Muscle of back (tissue), 13 donors: ENCODE measurements around the gene RPL27A. TPM values are rescaled to one million over a fixed set of nuclear protein-coding genes. Genes with fewer than 3 reads are reported as not detected.
A peak's percentile ranks its signal among the peaks of the same experiment; 100 is the strongest.
"Not testable (repeated sequence)": the region's sequence is repeated elsewhere in the genome, so short reads cannot be mapped to it uniquely, and the experiment has no call there.

Experiments
- DNase-seq, 3 donors: peaks; one replicate each; pipeline versions ENCODE4 v3.0.0 to v3.0.0-alpha.2; 2013
- long read RNA-seq, 9 donors: transcript quantifications; one replicate each; lab custom pipeline, GENCODE V29; 2026
- polyA plus RNA-seq, 10 donors: library from polyadenylated mRNA; unstranded; fragments of 120-200 nt; gene quantifications; one replicate each; pipeline ENCODE4 v1.2.1, GENCODE V29; 2013; ENCODE audit not compliant: insufficient read length in 10 of 10

The RPL27A gene
- 1,000 to 10,000 TPM; 2,844 to 3,856 (median 3,310) TPM for polyA plus RNA-seq
- long read RNA-seq, donor 1, full-length matches to known transcripts, result 2,432 of 2,628 reads
- long read RNA-seq, donor 1, partial matches to known transcripts, result 92 of 2,628 reads
- long read RNA-seq, donor 1, other reads (novel, unspliced or antisense), result 104 of 2,628 reads
- long read RNA-seq, donor 2, full-length matches to known transcripts, result 2,132 of 2,342 reads
- long read RNA-seq, donor 2, partial matches to known transcripts, result 90 of 2,342 reads
- long read RNA-seq, donor 2, other reads (novel, unspliced or antisense), result 120 of 2,342 reads
- long read RNA-seq, donor 3, full-length matches to known transcripts, result 8 of 8 reads
- long read RNA-seq, donor 3, partial matches to known transcripts, result 0 of 8 reads
- long read RNA-seq, donor 3, other reads (novel, unspliced or antisense), result 0 of 8 reads
- long read RNA-seq, donor 4, full-length matches to known transcripts, result 1,348 of 1,495 reads
- long read RNA-seq, donor 4, partial matches to known transcripts, result 80 of 1,495 reads
- long read RNA-seq, donor 4, other reads (novel, unspliced or antisense), result 67 of 1,495 reads
- long read RNA-seq, donor 5, full-length matches to known transcripts, result 3,015 of 3,348 reads
- long read RNA-seq, donor 5, partial matches to known transcripts, result 165 of 3,348 reads
- long read RNA-seq, donor 5, other reads (novel, unspliced or antisense), result 168 of 3,348 reads
- long read RNA-seq, donor 6, full-length matches to known transcripts, result 1,925 of 2,152 reads
- long read RNA-seq, donor 6, partial matches to known transcripts, result 112 of 2,152 reads
- long read RNA-seq, donor 6, other reads (novel, unspliced or antisense), result 115 of 2,152 reads
- long read RNA-seq, donor 7, full-length matches to known transcripts, result 1,227 of 1,313 reads
- long read RNA-seq, donor 7, partial matches to known transcripts, result 53 of 1,313 reads
- long read RNA-seq, donor 7, other reads (novel, unspliced or antisense), result 33 of 1,313 reads
- long read RNA-seq, donor 8, full-length matches to known transcripts, result 1,551 of 1,732 reads
- long read RNA-seq, donor 8, partial matches to known transcripts, result 104 of 1,732 reads
- long read RNA-seq, donor 8, other reads (novel, unspliced or antisense), result 77 of 1,732 reads
- long read RNA-seq, donor 9, full-length matches to known transcripts, result 275 of 280 reads
- long read RNA-seq, donor 9, partial matches to known transcripts, result 0 of 280 reads
- long read RNA-seq, donor 9, other reads (novel, unspliced or antisense), result 5 of 280 reads

DNA sequence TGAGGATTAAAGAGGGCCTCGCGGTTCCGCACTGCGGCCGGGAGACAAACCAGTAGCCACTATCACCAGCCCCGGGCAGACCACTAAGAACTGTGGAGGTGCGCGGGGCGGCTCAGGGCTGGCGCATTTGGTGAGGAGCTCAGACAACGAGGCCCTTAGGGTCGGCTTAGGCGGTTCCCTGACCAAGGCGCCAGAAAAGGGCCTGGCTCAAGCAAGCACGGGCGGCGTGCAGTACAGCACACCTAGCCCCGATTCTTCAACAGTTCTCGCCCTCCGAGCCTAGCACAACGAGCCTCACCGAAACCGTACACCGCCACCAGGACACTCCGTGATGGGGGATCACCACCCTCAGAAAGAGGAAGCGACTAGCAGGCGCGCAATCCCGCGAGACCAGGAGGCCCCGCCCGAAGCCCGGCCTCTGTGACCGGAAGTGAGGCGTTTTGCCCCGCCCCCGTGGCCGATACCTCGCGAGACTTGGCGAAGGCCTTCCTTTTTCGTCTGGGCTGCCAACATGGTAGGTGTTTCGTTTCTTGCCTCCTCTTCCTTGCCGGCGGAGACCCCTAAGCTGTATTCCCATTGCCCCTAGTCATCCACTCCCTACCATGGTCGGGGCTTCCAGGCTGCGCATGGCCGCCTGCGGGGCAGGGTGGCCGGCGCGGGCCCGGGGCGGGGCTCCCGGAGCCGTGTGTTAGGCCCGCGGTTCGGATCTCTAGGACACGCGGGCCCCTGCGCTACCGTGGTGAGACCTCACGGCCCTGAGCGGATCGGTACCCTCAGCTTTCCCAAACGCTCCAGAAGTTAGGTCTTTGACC lies at the start of gene RPL27A, which contains the start of gene TRIM66:
Gene RPL27A, plus strand, starts transcription at position 490 of the 812 bp plus-strand sequence. Its CDS starts 22 bp downstream, at position 512.
Gene TRIM66, minus strand, starts transcription at position 363 of the 812 bp plus-strand sequence. CDS start 10,391 bp downstream, outside the sequence.
- peak; percentile 97 to 99 (median 97) for DNase-seq

GRCh38 chr11:8634498-8634897 lies 48.1 kb upstream of the RPL27A start:
- DNase-seq, result no peak

DNA sequence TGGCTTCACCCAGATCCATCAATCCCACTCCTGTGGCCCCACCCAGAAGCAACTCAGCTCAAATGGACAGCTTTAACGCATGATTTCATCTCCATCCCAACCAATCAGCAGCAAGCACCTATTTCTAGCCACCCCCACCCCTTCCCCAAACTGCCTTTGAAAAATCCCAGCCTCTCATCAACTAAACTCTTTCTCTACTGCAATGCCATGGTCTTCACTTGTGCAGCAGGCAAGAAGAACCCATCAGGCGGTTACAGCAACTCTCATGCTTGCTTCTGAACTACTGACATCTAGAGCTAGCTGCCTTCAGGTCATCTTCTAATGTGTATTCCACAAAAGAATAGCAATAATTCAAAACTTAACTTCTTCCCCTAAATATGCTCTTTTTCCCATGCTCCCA lies 46.5 kb upstream of the RPL27A start:
- no peak for DNase-seq

- no peak for DNase-seq
These were observed 44.3 kb upstream of the RPL27A start for GRCh38 chr11:8638300-8638699.

DNA sequence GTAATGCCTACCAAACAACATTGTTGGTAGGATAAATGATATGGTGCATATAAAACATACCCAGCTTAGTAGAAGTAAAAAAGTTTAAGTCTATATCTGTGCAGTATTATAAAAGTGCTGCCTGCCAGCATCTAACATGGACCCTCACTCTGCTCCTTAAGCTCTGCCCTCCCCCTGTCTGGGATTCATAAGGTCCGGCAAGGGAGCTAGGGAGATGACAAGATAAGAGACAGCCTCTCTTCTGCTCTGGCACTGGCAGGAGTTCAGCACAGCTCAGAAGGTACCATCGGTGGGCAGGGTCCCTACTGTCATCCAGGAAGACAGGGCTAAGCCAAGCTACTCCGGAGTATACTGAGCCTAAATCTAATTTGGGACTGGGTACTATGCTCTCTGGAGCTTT lies 42.9 kb upstream of the RPL27A start:
- no peak for DNase-seq

DNA sequence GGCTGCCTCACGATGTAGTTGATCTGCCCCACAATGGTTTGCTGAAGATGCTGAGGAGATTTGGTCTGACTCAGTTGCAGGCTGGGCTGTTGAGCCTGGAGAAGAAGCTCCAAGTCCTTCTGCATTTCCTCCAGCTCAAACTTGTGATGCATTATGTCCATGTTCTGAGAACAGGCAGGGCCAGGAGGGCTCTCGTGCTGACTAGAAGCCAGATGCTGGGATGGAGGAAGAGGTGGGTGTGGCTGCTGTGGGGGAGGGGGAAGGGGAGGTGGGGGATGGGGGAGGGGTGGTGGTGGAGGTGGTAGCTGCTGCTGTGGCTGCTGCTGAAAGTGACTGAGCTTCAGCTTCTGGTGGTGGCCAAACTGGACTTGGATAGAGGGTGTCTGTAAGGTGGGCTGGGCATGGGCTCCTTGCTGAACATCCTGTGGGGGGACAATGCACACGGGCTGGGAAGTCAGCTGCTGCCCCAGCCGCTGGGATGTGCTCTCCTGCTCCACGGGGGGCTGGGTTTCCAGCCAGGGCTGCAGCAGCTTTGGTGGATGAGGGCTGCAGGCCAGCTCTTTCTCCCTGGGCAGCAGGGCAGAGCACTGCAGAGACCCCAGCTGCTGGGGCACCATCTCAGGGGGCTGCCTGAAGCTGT lies 42.2 kb upstream of the RPL27A start:
- no peak for DNase-seq

DNA sequence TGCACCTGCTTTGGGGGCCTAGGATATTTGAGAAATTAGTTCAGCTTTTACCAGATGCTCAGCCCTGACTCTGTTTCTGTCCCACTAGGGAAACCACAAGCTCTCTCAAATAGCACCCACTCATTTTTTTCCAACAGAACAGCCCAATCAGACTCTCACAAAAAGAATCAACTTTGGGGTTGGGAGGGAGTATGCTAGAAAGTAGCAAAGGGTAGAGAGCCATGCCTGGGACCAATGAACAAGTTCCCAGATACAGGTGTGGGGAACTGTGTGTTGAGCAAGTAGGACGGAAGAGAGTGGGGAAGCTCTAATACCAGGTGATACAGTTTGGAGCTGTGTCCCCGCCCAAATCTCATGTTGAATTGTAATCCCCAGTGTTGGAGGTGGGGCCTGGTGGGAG lies 41.3 kb upstream of the RPL27A start:
- no peak for DNase-seq

DNA sequence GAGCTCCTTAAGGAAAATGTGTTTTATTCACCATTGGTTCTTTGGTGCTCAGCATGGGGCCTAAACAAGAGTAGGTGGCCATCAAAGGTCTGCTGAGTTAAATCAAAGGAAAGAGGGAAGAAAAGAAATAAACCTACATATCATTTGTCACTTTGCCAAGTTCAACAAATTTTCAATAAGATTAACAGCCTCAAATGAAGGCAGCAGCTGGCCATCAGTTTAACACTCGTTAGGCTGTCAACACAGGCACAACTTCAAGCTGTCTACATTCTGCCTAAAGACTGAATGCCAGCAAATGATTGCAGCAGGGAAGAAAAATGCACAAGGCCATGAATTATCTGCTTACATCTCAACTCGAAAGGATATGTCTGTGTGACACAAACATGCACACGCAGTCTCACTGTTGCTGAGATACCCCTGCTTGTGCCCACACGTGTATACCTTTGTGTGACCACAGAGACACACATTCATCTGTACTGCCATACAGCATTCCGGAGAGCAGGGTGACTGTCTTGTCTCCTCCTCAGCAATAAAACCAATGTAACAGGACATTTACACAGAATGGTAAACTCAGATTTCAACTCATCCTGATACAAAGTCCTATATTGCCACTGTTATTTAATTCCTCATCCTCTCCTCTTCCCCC lies 40.3 kb upstream of the RPL27A start:
- no peak for DNase-seq

GRCh38 chr11:8646873-8647272 lies 35.7 kb upstream of the RPL27A start:
- no peak for DNase-seq

DNA sequence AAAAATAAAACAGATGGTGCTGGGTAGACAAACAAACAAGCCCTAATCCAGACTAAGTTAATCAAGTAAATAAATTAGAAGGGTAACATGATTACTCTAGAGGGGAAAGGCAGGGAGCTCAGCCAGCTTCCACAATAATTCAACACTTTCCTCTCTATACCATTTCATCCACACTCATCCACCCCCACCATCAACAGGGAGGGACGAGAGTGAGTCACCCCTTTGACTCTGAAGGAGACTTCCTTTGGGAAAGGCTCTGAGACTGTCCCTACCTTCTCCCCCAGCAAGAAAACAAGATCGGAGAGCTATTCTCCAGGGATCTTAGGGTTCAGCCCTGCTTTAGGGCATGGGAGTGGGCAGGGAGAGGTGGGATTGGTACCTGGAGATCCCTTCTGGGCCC lies 33.2 kb upstream of the RPL27A start:
- DNase-seq, result no peak

DNA sequence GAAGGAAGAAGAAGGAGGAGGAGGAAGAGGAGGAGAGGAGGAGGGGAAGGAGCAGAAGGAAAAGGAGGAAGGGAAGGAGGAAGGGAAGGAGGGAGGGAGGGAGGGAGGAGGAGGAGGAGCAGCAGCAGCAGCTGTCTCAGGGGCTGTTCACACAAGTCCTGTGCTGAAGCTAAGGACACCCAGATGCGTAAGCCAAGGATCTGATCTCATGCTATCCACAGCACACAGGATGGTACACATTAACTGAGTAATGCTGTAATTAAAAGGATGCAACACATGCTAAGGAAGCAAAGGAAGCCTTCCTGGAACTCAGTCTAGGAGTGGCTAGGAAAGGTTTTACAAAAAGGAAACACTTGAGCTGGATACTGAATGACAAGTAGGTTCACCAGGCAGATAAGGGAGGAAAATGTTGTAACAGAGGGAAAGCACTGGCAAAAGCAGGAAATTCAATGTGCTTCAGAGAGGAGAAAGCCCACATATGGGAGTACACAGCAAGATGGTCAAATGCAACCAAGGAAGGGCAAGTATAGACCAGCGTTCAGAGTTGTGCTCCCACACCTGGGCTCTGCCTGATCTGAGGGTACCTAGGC lies 32.1 kb upstream of the RPL27A start:
- no peak for DNase-seq

DNA sequence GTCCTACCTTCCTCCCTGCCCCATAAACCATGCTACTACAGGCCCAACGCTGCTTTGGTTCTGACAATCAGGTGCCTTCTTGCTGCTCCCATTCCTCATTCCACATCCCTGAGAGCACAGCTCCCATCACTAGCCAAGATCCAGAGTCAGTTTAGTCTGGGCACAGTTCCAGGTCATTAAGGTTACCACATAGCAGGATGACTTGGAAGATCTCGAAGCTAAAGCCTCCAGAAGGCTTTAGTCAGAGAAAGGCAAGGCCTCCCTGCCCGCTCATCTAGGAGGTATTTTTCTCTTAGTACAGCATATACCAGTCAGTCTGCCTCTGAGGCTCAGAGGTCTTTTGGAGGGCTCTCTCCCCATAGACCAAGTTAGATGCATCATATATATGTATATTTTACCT lies 30.5 kb upstream of the RPL27A start:
- DNase-seq, result peak in 1 of 3 donors; percentile 94

DNA sequence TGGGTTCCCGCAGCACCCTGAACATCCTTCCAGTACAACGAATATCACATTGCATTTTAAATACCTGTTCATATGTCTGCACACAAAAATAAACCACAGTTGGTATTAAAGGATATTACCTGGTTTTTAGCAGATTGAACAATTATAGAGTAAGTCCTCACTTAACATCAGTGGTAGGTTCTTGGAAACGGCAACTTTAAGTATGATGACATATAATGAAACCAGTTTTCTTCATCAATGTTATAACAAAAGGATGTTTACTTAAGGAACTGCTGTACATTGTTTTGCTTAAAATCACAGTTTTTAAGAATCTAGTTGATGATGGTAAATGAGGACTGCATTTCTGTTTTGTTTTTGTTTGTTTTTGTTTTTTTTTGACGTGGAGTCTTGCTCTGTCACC lies 28.1 kb upstream of the RPL27A start:
- no peak for DNase-seq

DNA sequence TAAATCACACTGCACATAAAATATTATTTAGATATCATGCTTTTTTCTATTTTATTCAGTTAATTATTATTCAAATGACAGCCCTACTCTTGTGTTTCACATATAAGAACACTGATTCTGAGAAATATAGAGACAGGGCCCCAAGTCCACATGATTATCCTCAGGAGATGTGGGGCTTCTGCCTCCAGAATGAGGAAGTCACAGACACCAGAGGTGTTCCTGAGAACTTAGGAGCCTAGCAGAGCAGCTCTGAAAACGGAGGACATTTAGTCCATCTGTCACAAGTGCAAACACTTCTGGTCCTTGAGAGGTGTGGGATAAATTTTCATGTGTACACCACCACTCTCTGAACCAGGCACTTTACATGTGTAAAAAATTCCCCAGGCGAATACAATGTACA lies 26.3 kb upstream of the RPL27A start:
- no peak for DNase-seq

DNA sequence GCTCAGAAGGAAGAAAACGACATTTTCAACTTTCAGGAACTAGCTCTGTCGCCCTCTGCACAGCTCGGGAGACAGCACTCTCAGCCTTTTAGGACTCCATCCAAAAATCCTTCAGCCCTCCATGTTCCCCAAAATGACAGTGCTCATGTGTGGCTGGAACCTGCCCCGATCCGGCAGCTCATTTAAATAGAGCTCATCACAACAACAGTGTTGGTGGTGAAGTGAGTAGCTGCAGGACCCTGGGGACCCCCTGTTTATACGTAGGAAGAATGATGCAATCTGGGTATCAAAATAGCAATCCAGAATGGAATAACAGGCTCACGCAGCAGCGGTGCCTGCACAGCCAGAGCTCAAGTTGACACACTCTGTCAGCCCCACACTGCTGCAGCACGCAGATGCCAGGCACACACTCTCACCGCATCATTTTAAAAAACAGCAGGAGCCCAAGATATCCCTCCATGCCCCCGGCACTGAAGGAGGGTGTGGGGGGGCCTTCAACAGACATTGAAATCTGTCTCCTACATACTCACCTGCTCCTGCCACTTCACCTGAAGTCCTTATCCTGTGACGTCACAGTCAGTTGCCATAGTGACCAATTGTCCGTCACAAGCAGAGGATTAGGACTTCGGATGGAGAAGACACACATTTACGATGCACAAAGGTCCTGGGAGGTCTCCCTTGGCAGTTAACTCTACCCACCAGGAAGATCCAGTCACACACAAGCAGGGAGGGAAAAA lies 24.1 kb upstream of the RPL27A start:
- peak in 2 of 3 donors; percentile 53 to 74 for DNase-seq

DNA sequence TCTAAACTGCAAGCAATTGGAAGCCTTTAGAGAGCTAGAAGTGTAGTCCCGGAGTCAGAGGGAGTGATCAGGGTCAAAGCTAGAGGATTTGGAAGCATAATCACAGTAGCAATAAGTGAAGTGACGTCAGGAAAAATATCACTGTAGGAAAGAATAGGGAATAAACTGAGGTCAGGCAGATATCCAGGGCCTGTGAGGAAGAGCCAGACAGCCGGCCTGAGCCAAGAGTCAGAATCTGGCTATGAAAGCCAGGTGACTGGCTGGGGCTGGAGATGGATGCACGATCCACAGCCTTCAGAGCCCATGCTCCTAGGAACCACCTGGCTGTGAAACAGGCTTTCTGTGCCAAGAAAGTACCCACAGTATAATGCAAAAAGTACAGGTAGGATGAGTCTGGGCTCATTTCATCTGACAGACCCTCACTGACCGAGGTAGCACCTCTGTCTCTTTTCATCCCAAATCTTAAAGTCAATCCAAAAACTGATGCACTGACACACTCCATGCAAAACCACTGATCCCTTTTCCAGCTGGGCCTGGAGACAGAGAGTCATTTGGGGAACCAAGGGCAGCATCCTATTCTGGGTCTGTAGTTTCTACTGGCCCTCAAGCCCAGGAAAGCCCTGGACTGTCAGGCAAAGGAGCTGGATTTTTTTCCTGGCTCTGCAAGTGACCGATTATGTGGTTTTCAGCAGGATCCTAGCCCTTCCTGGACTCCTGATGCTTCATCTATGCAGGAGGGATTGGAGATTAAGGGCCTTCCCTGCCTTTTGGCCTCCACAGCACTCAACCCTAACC lies 21.4 kb upstream of the RPL27A start:
- peak in 2 of 3 donors; percentile 46 to 70 for DNase-seq

- DNase-seq, result no peak
These were observed 17.4 kb upstream of the RPL27A start for GRCh38 chr11:8665222-8665621.

DNA sequence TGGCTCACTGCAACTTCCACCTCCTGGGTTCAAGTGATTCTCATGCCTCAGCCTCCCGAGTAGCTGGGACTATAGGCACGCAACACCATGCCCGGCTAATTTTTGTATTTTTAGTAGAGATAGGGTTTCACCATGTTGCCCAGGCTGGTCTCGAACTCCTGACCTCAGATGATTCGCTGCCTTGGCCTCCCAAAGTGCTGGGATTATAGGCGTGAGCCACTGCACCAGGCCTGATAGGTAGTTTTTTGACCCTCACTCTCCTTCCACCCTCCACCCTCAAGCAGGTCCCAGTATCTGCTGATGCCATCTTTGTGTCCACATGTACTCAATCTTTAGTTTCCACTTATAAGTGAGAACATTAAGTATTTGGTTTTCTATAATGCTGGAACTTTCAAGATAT lies 12.5 kb upstream of the RPL27A start:
- not testable (repeated sequence) for DNase-seq
